GM12878 (cell line): ENCODE data around the gene KIF5A. TPM values are rescaled to one million over a fixed set of nuclear protein-coding genes. Genes with fewer than 3 reads are reported as not detected.

Experiments
- ATF2 ChIP-seq: IDR thresholded peaks from 2 replicates; pipeline ENCODE4 v1.6.1; 2012; ENCODE audit warnings: low read length, inconsistent platforms
- CBX3 ChIP-seq: fragments of 200-600 bp; sonication (generic); IDR thresholded peaks from 2 replicates; pipeline ENCODE4 v1.6.1; 2016; ENCODE audit warnings: low read depth, borderline replicate concordance
- CBX5 ChIP-seq: sonication (generic); IDR thresholded peaks from 2 replicates; pipeline ENCODE4 v1.6.1; 2016; ENCODE audit warnings: low read depth, moderate library complexity, mild to moderate bottlenecking, inconsistent platforms
- CREB1 ChIP-seq: IDR thresholded peaks from 2 replicates; pipeline ENCODE4 v1.6.1; 2012; ENCODE audit warnings: low read depth, mild to moderate bottlenecking, inconsistent platforms
- E4F1 ChIP-seq: fragments of 450-650 bp; IDR thresholded peaks from 2 replicates; pipeline ENCODE4 v1.6.1; 2018; ENCODE audit warnings: borderline replicate concordance, mild to moderate bottlenecking; ENCODE audit not compliant: partially characterized antibody
- EP300 ChIP-seq, 2 experiments: fragments of 150-350 bp in 1 of 2; IDR thresholded peaks; 2 replicates each; pipeline ENCODE4 v1.6.1; 2011 to 2012; ENCODE audit warnings: low read depth in 2 of 2, low read length in 2 of 2, borderline replicate concordance in 1 of 2, improper control_type of control experiment in 1 of 2, inconsistent platforms in 1 of 2; ENCODE audit not compliant: control insufficient read depth in 1 of 2
- FOS ChIP-seq: IDR thresholded peaks from 3 replicates; pipeline ENCODE4 v1.6.1; 2011; ENCODE audit warnings: borderline replicate concordance; ENCODE audit not compliant: insufficient read length; ENCODE audit errors: extremely low read depth
- HDAC2 ChIP-seq: fragments of 200-600 bp; sonication (generic); IDR thresholded peaks from 2 replicates; pipeline ENCODE4 v1.6.1; 2017
- HDAC6 ChIP-seq: fragments of 200-600 bp; sonication (generic); IDR thresholded peaks from one replicate; pipeline ENCODE4 v1.8.0; 2017; ENCODE audit warnings: antibody characterized with exemption; ENCODE audit not compliant: unreplicated experiment
- HSF1 ChIP-seq: fragments of 150-350 bp; IDR thresholded peaks from 2 replicates; pipeline ENCODE4 v1.6.1; 2014; ENCODE audit warnings: mild to moderate bottlenecking, low read depth, low read length
- JUND ChIP-seq: IDR thresholded peaks from 2 replicates; pipeline ENCODE4 v1.6.1; 2012; ENCODE audit warnings: low read depth, mild to moderate bottlenecking, low read length, improper control_type of control experiment, moderate library complexity
- NFYB ChIP-seq: IDR thresholded peaks from 2 replicates; pipeline ENCODE4 v1.6.1; 2011; ENCODE audit warnings: low read depth, mild to moderate bottlenecking, low read length, improper control_type of control experiment, moderate library complexity; ENCODE audit not compliant: insufficient read depth
- SREBF1 ChIP-seq: IDR thresholded peaks from 2 replicates; pipeline ENCODE4 v1.6.1; 2012; ENCODE audit warnings: mild to moderate bottlenecking, low read length
- TCF3 ChIP-seq: IDR thresholded peaks from 2 replicates; pipeline ENCODE4 v1.6.1; 2012; ENCODE audit warnings: low read depth, mild to moderate bottlenecking, low read length, borderline replicate concordance; ENCODE audit not compliant: insufficient read depth
- ZNF217 ChIP-seq: fragments of 450-650 bp; IDR thresholded peaks from 2 replicates; pipeline ENCODE4 v1.6.1; 2017; ENCODE audit warnings: antibody characterized with exemption, mild to moderate bottlenecking
- polyA plus RNA-seq, 11 experiments: library from polyadenylated mRNA; depleted of rRNA in 4 of 11; unstranded in 6 of 11; stranded (reverse) in 5 of 11; fragments of >200 nt; fragmentation: Nextera tagmentation in 4 of 11; fragmentation: Illumina TruSeq in 1 of 11; extraction: Ambion mirVana in 4 of 11; extraction: Trizol in 1 of 11; gene quantifications; 1 replicate in 1 of 11; 2 replicates in 10 of 11; pipeline versions ENCODE4 v1.2.1 to v1.2.3, GENCODE V29; 2011 to 2016; ENCODE audit warnings: inconsistent platforms in 2 of 11, missing spikeins in 2 of 11, low read depth in 1 of 11
- total RNA-seq, 4 experiments: library from RNA; depleted of rRNA in 3 of 4; stranded (reverse); fragments of >200 nt in 3 of 4; fragmentation: Illumina TruSeq in 1 of 4; extraction: Trizol in 1 of 4; gene quantifications; 2 replicates each; pipeline versions ENCODE4 v1.2.1 to v1.2.3, GENCODE V29; 2013 to 2021
- TF ChIP-seq, protein P1 (sequence below), 3 experiments: IDR thresholded peaks in 2 of 3; conservative IDR thresholded peaks in 1 of 3; 2 replicates each; pipeline ENCODE4 v1.5.1; 2011; ENCODE audit warnings: low read depth in 3 of 3, low read length in 3 of 3, mild to moderate bottlenecking in 3 of 3, control low read depth in 2 of 3, moderate library complexity in 2 of 3, inconsistent platforms in 1 of 3, mixed read lengths in 1 of 3; ENCODE audit not compliant: control insufficient read depth in 2 of 3, insufficient read depth in 1 of 3; ENCODE audit errors: extremely low read depth in 1 of 3
- TF ChIP-seq, protein P2 (sequence below): fragments of 450-650 bp; IDR thresholded peaks from 2 replicates; pipeline ENCODE4 v1.6.1; 2017; ENCODE audit warnings: antibody characterized with exemption, mild to moderate bottlenecking, moderate library complexity

Gene KIF5A
- total and polyA plus RNA-seq, 10 of the 15 experiments (the other 5 are each of a cell fraction or from before 2014, with no cell fraction given), result 0.35 to 2.9 (median 0.97) TPM

DNA sequence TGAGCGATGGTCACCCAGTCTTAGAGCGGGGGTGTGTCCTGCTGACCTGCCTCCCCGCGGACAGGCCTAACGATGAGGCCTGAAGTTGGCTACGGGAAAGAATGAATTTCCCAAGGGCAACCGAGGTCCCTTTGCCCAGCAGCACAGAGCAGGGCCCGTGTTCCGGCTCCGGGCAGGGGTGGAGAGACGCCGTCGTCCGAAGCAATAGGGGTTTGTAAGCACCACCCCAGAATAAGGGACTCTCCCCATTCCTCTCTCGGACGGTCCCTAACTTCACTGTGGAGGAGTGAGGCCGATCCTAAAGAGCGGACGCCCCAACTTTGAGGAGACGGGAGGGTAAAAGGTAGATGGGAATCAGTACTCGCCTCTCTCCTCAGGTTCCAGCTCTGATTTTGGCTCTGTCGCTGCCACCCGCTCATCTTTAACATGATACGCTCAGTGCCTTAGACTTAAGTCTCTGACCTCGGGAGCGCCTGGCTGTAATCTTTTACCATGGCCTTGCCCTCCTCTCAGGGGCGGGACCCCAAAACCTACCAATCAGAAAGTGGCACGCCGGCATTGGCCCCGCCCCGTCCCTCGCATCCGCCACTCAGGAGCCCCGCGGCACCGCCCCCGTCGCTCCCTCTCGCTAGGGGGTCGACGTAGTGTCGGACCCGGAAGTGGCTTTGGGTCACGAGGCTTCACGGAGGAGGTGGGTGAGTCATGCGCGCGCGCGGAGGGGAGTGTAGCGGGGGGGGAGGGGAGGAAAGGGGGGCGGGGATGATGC, 29.6 kb upstream of the KIF5A start, which contains the start of gene DDIT3 (continued):
- TF ChIP-seq, protein P1, sequence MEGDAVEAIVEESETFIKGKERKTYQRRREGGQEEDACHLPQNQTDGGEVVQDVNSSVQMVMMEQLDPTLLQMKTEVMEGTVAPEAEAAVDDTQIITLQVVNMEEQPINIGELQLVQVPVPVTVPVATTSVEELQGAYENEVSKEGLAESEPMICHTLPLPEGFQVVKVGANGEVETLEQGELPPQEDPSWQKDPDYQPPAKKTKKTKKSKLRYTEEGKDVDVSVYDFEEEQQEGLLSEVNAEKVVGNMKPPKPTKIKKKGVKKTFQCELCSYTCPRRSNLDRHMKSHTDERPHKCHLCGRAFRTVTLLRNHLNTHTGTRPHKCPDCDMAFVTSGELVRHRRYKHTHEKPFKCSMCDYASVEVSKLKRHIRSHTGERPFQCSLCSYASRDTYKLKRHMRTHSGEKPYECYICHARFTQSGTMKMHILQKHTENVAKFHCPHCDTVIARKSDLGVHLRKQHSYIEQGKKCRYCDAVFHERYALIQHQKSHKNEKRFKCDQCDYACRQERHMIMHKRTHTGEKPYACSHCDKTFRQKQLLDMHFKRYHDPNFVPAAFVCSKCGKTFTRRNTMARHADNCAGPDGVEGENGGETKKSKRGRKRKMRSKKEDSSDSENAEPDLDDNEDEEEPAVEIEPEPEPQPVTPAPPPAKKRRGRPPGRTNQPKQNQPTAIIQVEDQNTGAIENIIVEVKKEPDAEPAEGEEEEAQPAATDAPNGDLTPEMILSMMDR (IDR thresholded peaks at IDR 0.05 in 2 of 3, conservative IDR thresholded peaks at IDR 0.05 in 1 of 3; ENCODE audit: control insufficient read depth in 2 of 3, extremely low read depth in 1 of 3, insufficient read depth in 1 of 3, low read depth in 3 of 3, low read length in 3 of 3), result no peak
- TF ChIP-seq CBX5, result no peak
- TF ChIP-seq FOS, result peak; percentile 28
- TF ChIP-seq NFYB, result peak; percentile 79
- TF ChIP-seq E4F1, result peak; percentile 58
- no peak for TF ChIP-seq ZNF217
- peak; percentile 83 for TF ChIP-seq CREB1
- peak; percentile 86 for TF ChIP-seq HDAC6
- TF ChIP-seq HDAC2, result no peak
- TF ChIP-seq CBX3, result no peak
- no peak for TF ChIP-seq SREBF1
- peak; percentile 86; the same call in 1 of the 2 replicates for TF ChIP-seq TCF3
- TF ChIP-seq JUND, result peak; percentile 57; the same call in 1 of the 2 replicates
- peak in 1 of 2 experiments; percentile 58; a peak in 1 of 4 replicates for TF ChIP-seq EP300 (IDR thresholded peaks at IDR 0.05; ENCODE audit: borderline replicate concordance in 1 of 2, control insufficient read depth in 1 of 2, low read depth in 2 of 2, low read length in 2 of 2)
- TF ChIP-seq, protein P2, sequence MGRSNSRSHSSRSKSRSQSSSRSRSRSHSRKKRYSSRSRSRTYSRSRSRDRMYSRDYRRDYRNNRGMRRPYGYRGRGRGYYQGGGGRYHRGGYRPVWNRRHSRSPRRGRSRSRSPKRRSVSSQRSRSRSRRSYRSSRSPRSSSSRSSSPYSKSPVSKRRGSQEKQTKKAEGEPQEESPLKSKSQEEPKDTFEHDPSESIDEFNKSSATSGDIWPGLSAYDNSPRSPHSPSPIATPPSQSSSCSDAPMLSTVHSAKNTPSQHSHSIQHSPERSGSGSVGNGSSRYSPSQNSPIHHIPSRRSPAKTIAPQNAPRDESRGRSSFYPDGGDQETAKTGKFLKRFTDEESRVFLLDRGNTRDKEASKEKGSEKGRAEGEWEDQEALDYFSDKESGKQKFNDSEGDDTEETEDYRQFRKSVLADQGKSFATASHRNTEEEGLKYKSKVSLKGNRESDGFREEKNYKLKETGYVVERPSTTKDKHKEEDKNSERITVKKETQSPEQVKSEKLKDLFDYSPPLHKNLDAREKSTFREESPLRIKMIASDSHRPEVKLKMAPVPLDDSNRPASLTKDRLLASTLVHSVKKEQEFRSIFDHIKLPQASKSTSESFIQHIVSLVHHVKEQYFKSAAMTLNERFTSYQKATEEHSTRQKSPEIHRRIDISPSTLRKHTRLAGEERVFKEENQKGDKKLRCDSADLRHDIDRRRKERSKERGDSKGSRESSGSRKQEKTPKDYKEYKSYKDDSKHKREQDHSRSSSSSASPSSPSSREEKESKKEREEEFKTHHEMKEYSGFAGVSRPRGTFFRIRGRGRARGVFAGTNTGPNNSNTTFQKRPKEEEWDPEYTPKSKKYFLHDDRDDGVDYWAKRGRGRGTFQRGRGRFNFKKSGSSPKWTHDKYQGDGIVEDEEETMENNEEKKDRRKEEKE, result no peak
- TF ChIP-seq ATF2, result no peak
- no peak for TF ChIP-seq HSF1
